ENCODE measurements around the gene MTMR11. TPM values are rescaled to one million over a fixed set of nuclear protein-coding genes. Genes with fewer than 3 reads are reported as not detected.

The MTMR11 gene
- total and polyA plus RNA-seq, 9 of the 15 experiments (the other 6 are each of a cell fraction or from before 2014, with no cell fraction given), result 0.09 to 1.6 (median 0.51) TPM

DNA sequence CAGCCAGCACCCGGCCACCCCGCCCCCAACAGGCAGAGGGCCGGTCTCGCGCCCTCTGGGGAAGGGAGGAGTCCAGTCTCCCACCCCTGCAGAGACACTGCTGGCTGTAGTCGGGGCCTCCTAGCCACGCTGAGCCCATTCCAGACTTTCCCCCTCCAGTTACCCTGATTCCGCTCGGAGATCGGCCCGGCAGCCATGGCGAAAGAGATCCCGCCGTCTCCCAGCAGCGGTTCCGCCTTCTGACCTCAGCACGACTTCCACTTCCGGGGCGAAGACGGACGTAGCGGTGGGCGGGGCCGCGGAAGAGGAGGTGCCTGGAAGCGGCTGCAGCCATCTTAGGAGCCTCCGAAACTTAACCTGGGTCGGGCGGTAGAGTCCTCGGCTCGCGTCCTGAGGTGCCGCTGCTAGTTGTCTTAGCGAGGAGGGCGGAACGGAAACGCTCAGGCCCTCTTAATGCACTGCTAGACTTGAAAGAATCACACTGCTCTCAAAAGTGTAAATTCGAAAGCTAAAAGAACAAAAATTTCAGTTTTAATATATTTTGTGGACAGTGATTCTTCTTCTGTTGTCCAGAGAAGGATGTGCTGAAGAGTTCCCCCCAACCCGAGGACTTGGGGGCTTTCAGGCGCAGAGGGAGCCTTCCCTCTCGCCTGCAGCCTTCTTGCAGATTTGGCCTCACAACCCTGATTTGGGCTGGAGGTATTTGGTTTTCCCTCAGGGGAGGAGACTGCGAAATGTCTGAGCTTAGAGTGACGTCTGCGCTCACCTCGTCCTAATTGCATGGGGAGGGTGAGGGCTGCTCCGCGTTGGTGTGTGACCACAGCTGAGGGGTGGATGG, 8.9 kb downstream of the MTMR11 start, which contains the start of gene SF3B4 (continued):
- TF ChIP-seq HDAC1 (IDR thresholded peaks at IDR 0.05) (peak in 1 of 2 experiments; percentile 91; a peak in 2 of 4 replicates), SIRT6 (IDR thresholded peaks at IDR 0.05; ENCODE audit: low read depth, low read length) (no peak), ZNF3 (CRISPR knock-in tag; IDR thresholded peaks at IDR 0.05) (no peak), SUPT5H (IDR thresholded peaks at IDR 0.05) (peak; percentile 93), ZNF695 (CRISPR knock-in tag; IDR thresholded peaks at IDR 0.05) (no peak), HNRNPLL (IDR thresholded peaks at IDR 0.05; ENCODE audit: low read depth, low read length, poor library complexity, severe bottlenecking) (peak; percentile 35), ARNT (IDR thresholded peaks at IDR 0.05) (0 out of 4 replicates have a peak, but pooled peaks of 1 of the 2 experiments have one; percentile 44), PTBP1 (IDR thresholded peaks at IDR 0.05; ENCODE audit: low read depth, low read length) (no peak), ILK (tag; IDR thresholded peaks at IDR 0.05; ENCODE audit: borderline replicate concordance, low read depth) (no peak), RBM25 (IDR thresholded peaks at IDR 0.05; ENCODE audit: low read depth, low read length, severe bottlenecking) (no peak), KAT8 (IDR thresholded peaks at IDR 0.05; ENCODE audit: low read depth) (peak; percentile 86), SMAD4 (CRISPR knock-in tag; conservative IDR thresholded peaks at IDR 0.05) (0 out of 2 replicates have a peak, but pooled peaks have one; percentile 58), FOXK1 (CRISPR knock-in tag; IDR thresholded peaks at IDR 0.05; ENCODE audit: borderline replicate concordance) (peak; percentile 60; the same call in 1 of the 2 replicates), KDM4B (IDR thresholded peaks at IDR 0.05; ENCODE audit: borderline replicate concordance in 2 of 2, low read depth in 1 of 2) (peak in 1 of 2 experiments; percentile 87; a peak in 1 of 4 replicates), FIP1L1 (IDR thresholded peaks at IDR 0.05; ENCODE audit: low read depth, low read length, poor library complexity, severe bottlenecking) (peak; percentile 35), NR1H2 (CRISPR knock-in tag; IDR thresholded peaks at IDR 0.05) (no peak), MCM5 (IDR thresholded peaks at IDR 0.05; ENCODE audit: low read depth) (no peak), SOX6 (IDR thresholded peaks at IDR 0.05) (no peak), HSF4 (CRISPR knock-in tag; IDR thresholded peaks at IDR 0.05; ENCODE audit: borderline replicate concordance) (no peak), XRCC5 (IDR thresholded peaks at IDR 0.05; ENCODE audit: low read depth, low read length) (no peak)
- TF ChIP-seq, protein P1, sequence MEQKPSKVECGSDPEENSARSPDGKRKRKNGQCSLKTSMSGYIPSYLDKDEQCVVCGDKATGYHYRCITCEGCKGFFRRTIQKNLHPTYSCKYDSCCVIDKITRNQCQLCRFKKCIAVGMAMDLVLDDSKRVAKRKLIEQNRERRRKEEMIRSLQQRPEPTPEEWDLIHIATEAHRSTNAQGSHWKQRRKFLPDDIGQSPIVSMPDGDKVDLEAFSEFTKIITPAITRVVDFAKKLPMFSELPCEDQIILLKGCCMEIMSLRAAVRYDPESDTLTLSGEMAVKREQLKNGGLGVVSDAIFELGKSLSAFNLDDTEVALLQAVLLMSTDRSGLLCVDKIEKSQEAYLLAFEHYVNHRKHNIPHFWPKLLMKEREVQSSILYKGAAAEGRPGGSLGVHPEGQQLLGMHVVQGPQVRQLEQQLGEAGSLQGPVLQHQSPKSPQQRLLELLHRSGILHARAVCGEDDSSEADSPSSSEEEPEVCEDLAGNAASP (IDR thresholded peaks at IDR 0.05), result no peak
- TF ChIP-seq, protein P2, sequence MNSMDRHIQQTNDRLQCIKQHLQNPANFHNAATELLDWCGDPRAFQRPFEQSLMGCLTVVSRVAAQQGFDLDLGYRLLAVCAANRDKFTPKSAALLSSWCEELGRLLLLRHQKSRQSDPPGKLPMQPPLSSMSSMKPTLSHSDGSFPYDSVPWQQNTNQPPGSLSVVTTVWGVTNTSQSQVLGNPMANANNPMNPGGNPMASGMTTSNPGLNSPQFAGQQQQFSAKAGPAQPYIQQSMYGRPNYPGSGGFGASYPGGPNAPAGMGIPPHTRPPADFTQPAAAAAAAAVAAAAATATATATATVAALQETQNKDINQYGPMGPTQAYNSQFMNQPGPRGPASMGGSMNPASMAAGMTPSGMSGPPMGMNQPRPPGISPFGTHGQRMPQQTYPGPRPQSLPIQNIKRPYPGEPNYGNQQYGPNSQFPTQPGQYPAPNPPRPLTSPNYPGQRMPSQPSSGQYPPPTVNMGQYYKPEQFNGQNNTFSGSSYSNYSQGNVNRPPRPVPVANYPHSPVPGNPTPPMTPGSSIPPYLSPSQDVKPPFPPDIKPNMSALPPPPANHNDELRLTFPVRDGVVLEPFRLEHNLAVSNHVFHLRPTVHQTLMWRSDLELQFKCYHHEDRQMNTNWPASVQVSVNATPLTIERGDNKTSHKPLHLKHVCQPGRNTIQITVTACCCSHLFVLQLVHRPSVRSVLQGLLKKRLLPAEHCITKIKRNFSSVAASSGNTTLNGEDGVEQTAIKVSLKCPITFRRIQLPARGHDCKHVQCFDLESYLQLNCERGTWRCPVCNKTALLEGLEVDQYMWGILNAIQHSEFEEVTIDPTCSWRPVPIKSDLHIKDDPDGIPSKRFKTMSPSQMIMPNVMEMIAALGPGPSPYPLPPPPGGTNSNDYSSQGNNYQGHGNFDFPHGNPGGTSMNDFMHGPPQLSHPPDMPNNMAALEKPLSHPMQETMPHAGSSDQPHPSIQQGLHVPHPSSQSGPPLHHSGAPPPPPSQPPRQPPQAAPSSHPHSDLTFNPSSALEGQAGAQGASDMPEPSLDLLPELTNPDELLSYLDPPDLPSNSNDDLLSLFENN (IDR thresholded peaks at IDR 0.05; ENCODE audit: low read depth in 2 of 2, low read length in 2 of 2), result no peak
- TF ChIP-seq, protein P3, sequence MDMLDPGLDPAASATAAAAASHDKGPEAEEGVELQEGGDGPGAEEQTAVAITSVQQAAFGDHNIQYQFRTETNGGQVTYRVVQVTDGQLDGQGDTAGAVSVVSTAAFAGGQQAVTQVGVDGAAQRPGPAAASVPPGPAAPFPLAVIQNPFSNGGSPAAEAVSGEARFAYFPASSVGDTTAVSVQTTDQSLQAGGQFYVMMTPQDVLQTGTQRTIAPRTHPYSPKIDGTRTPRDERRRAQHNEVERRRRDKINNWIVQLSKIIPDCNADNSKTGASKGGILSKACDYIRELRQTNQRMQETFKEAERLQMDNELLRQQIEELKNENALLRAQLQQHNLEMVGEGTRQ (CRISPR knock-in tag; IDR thresholded peaks at IDR 0.05), result no peak

All from K562 (cell line).